GM12878 (cell line): ENCODE data around the gene ISOC2.

ENCODE experiments used
- ATF3 ChIP-seq: IDR thresholded peaks from 2 replicates; pipeline ENCODE4 v1.6.1; 2011; ENCODE audit warnings: low read depth, mild to moderate bottlenecking, low read length, moderate library complexity, borderline replicate concordance; ENCODE audit errors: extremely low read depth
- CEBPB ChIP-seq, 2 experiments: fragments of 150-350 bp in 1 of 2; IDR thresholded peaks; 2 replicates each; pipeline ENCODE4 v1.6.1; 2012 to 2014; ENCODE audit warnings: low read depth in 2 of 2, low read length in 2 of 2, borderline replicate concordance in 1 of 2, inconsistent platforms in 1 of 2
- CHD4 ChIP-seq: fragments of 200-600 bp; sonication (generic); IDR thresholded peaks from 2 replicates; pipeline ENCODE4 v1.6.1; 2016; ENCODE audit warnings: mild to moderate bottlenecking
- CTCF ChIP-seq, 3 experiments: IDR thresholded peaks in 2 of 3; conservative IDR thresholded peaks in 1 of 3; 2 replicates each; pipeline ENCODE4 v1.5.1; 2011; ENCODE audit warnings: low read depth in 3 of 3, low read length in 3 of 3, mild to moderate bottlenecking in 3 of 3, control low read depth in 2 of 3, moderate library complexity in 2 of 3, inconsistent platforms in 1 of 3, mixed read lengths in 1 of 3; ENCODE audit not compliant: control insufficient read depth in 2 of 3, insufficient read depth in 1 of 3; ENCODE audit errors: extremely low read depth in 1 of 3
- EP300 ChIP-seq, 2 experiments: fragments of 150-350 bp in 1 of 2; IDR thresholded peaks; 2 replicates each; pipeline ENCODE4 v1.6.1; 2011 to 2012; ENCODE audit warnings: low read depth in 2 of 2, low read length in 2 of 2, borderline replicate concordance in 1 of 2, improper control_type of control experiment in 1 of 2, inconsistent platforms in 1 of 2; ENCODE audit not compliant: control insufficient read depth in 1 of 2
- RFX5 ChIP-seq: IDR thresholded peaks from 2 replicates; pipeline ENCODE4 v1.6.1; 2011; ENCODE audit warnings: low read depth, low read length, improper control_type of control experiment
- TAF1 ChIP-seq: IDR thresholded peaks from 2 replicates; pipeline ENCODE4 v1.6.1; 2011; ENCODE audit warnings: mild to moderate bottlenecking, low read depth, low read length, borderline replicate concordance

GRCh38 chr19:55440411-55441105, 20.9 kb downstream of the ISOC2 start:
- TF ChIP-seq EP300 (IDR thresholded peaks at IDR 0.05; ENCODE audit: borderline replicate concordance in 1 of 2, control insufficient read depth in 1 of 2, low read depth in 2 of 2, low read length in 2 of 2) = no peak
- TF ChIP-seq CTCF (IDR thresholded peaks at IDR 0.05 in 2 of 3, conservative IDR thresholded peaks at IDR 0.05 in 1 of 3; ENCODE audit: control insufficient read depth in 2 of 3, extremely low read depth in 1 of 3, insufficient read depth in 1 of 3, low read depth in 3 of 3, low read length in 3 of 3) = no peak
- TF ChIP-seq RFX5 = no peak
- no peak for TF ChIP-seq CEBPB (IDR thresholded peaks at IDR 0.05; ENCODE audit: borderline replicate concordance in 1 of 2, low read depth in 2 of 2, low read length in 2 of 2)
- no peak for TF ChIP-seq ATF3
- TF ChIP-seq TAF1 = no peak
- TF ChIP-seq CHD4 = no peak
